GM19099 (cell line): ENCODE measurements around the gene UBE3D.

ENCODE experiments used
- POLR2A ChIP-seq: IDR thresholded peaks from 3 replicates; pipeline ENCODE4 v1.6.1; 2011; ENCODE audit warnings: low read depth; ENCODE audit not compliant: insufficient read length; ENCODE audit errors: extremely low read depth

Gene UBE3D

DNA sequence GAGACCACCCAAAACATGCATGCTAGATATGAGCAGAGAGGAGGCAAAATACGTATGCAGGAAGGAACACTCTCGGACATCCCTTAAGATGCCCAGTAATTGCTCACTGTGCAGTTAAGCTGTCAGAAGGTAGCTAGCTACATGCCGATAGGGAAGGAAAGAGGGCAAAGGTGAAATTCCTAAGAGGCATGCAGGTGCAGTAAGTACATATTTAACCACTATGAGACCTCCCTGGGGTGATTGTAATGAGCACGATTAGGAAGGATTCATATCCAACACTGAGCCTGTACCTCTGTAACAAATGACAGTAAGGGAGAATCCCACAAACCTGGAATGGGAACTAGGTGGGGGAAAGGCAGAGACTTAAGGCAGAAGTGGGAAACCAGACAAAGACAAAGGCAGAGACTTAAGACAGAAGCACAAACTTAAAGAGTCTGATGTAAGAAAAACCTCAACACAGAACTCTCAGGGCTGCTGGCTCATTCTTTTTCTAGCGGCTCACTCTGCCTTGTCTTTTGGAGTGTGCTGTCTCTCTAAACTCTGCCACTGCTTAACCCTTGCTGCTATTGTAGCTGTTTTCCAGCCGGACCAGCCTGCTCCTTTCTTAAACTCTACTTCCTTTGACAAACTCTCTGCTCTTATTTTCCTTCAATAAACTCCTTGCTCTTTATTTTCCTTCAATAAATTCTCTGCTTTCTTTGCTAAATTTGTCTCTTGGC is 148.1 kb downstream of the UBE3D start:
- TF ChIP-seq POLR2A = no peak

DNA sequence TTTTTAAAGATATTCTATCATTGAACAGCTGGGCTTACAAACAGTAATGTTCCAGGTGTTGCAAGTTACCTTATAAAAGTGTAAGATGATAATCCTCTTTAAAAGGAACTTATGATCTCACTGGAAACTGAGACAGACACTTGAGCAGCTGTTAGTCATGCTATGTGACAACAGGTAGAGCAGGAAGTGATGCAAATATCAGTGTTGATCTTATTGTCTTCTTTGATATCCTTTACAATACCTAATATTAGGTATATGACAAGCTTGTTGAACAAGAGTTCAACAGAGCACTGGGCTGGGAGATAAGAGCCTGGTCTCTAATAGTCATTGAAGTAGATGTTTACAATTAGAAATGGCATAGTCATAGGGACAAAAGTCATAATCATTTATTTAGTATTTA is 150.0 kb downstream of the UBE3D start:
- TF ChIP-seq POLR2A = no peak

GRCh38 chr6:82914511-82914910 is 151.1 kb downstream of the UBE3D start:
- no peak for TF ChIP-seq POLR2A

- no peak for TF ChIP-seq POLR2A
Observed at GRCh38 chr6:82910820-82911219, 154.8 kb downstream of the UBE3D start.

- no peak for TF ChIP-seq POLR2A
Observed at GRCh38 chr6:82910395-82910794, 155.2 kb downstream of the UBE3D start.

DNA sequence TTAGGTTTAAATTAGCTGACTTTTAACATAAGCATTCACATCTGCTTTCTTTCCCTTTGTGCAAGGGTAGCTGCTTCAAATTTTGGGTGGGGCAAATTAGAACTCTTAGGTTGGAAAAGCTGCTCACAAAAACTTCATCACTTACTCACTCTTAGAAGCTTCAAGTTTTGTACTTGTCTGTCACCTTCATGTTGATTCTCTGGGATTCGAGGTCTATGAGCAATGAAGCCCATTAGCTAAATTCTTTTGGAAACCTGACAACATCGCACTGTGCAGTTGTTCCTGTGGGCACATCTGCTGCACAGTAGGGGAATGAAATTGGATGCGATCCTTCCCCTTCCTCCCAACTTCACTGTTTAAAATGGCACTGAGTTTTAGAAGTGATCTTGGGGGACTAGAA is 156.1 kb downstream of the UBE3D start:
- no peak for TF ChIP-seq POLR2A

DNA sequence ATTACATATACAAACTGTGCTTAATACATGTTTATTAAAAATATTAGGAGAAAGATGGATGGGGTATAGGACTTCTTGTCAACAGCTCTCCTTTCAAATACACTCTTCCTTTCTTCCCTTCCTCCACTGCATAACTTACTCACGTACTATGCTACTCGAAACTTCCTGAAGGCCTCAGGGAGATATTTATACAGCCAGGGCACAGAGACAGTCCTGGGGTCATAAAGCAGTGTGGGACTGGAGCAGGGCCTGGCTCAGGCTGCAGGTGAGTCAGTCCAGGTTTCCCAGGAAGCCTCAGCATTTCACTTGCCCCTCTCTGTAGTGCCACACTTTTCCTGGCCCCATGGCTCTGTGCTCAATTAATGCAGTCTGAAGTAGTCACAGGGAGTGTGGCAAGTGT is 157.0 kb downstream of the UBE3D start:
- TF ChIP-seq POLR2A = no peak

GRCh38 chr6:82906951-82907350 is 158.7 kb downstream of the UBE3D start:
- TF ChIP-seq POLR2A = no peak

- no peak for TF ChIP-seq POLR2A
Observed at GRCh38 chr6:82906489-82906888, 159.2 kb downstream of the UBE3D start.

- TF ChIP-seq POLR2A = no peak
Observed at GRCh38 chr6:82904860-82905259, 160.8 kb downstream of the UBE3D start.

DNA sequence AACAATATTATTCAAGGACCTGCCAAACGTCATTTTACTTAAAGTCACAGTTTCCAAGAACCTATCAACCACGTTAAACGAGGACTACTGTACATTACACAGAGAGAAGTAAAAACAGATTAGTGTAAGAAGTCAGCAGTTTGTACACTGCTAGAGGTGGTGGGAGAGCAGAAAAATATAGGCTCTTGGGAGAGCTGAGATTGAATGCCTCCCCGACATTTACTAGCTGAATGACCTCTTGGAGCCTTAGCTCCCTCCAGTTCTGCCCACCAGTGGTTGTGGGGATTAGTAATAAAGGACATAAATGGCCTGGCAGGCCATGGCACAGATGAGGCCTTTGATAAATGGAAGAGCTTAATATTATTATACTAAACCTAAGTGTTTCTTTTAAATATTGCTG is 161.4 kb downstream of the UBE3D start:
- no peak for TF ChIP-seq POLR2A

- TF ChIP-seq POLR2A = no peak
Observed at GRCh38 chr6:82902290-82902689, 163.4 kb downstream of the UBE3D start.

GRCh38 chr6:82894653-82895259 is 170.9 kb downstream of the UBE3D start:
- TF ChIP-seq POLR2A = no peak

DNA sequence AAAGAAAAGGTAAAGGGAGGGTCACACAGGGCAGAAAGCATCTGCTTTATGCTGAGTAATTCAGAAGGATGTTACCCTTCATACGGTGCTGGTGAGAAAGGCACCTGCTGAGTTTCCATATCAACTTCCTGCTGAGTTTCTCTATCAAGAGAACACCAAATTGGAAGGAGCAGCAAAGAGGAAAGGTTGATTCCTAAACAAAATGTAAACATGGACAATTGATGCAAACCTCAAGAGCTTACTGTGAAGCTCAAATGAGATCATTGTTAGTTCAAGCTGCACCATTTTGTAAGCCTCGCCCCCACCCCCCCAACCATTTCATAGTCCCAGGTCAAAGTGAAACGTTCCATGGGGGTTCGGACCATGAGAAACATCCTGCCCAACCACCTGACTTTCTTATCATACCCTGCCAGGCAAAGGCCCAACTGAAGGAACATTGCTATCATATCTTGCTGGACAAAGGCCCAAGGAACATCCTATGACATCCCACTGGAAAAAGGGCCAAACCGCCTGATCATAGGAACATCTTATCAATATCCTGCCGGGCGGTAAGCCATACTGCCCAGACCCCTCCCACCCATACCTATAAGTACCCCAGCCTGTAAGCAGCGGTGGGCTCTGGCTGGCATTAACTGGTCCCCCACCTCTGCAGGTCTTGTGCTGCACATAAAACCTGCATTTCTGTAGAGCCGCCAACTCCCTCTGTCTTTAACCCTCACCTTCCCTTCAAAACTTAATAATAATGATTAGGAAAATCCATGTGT is 171.6 kb downstream of the UBE3D start:
- TF ChIP-seq POLR2A = no peak

GRCh38 chr6:82891076-82891475 is 174.6 kb downstream of the UBE3D start:
- TF ChIP-seq POLR2A = no peak

- TF ChIP-seq POLR2A = no peak
Observed at GRCh38 chr6:82890240-82890639, 175.4 kb downstream of the UBE3D start.
